MM.1S (cell line): ENCODE measurements around the gene DACT2.

Source experiments
- DNase-seq: peaks from one replicate; pipeline ENCODE4 v3.0.0-alpha.2; 2015
- H2AFZ ChIP-seq: fragments of 300-600 bp; sonication (generic); 2 replicates; pipeline ENCODE4 v1.6.0; 2016; ENCODE audit warnings: antibody characterized with exemption, low read length
- H3F3A ChIP-seq: fragments of 300-600 bp; sonication (generic); 2 replicates; pipeline ENCODE4 v1.6.1; 2016; ENCODE audit warnings: mild to moderate bottlenecking, antibody characterized with exemption, low read length, moderate library complexity, mixed read lengths; ENCODE audit not compliant: insufficient read depth
- H3K27ac ChIP-seq: fragments of 300-600 bp; sonication (generic); 2 replicates; pipeline ENCODE4 v1.5.1; 2016; ENCODE audit warnings: mild to moderate bottlenecking, low read length
- H3K27me3 ChIP-seq: fragments of 300-600 bp; sonication (generic); replicated peaks from 2 replicates; pipeline ENCODE4 v1.6.0; 2016; ENCODE audit warnings: low read length; ENCODE audit not compliant: insufficient read depth
- H3K36me3 ChIP-seq: fragments of 300-600 bp; sonication (generic); replicated peaks from 2 replicates; pipeline ENCODE4 v1.6.1; 2016; ENCODE audit warnings: mild to moderate bottlenecking, low read length, mixed read lengths; ENCODE audit not compliant: insufficient read depth
- H3K4me1 ChIP-seq: fragments of 300-600 bp; sonication (generic); 2 replicates; pipeline ENCODE4 v1.6.1; 2016; ENCODE audit warnings: low read length, mixed read lengths
- H3K4me2 ChIP-seq: fragments of 300-600 bp; sonication (generic); 2 replicates; pipeline ENCODE4 v1.6.0; 2016; ENCODE audit warnings: low read depth, low read length
- H3K4me3 ChIP-seq: fragments of 300-600 bp; sonication (generic); 2 replicates; pipeline ENCODE4 v1.5.1; 2016; ENCODE audit warnings: low read length, mixed read lengths
- H3K79me2 ChIP-seq: fragments of 300-600 bp; sonication (generic); 2 replicates; pipeline ENCODE4 v1.6.1; 2016; ENCODE audit warnings: mixed run types, low read length, mixed read lengths
- H3K9ac ChIP-seq: fragments of 300-600 bp; sonication (generic); 2 replicates; pipeline ENCODE4 v1.6.1; 2016; ENCODE audit warnings: low read length, mixed read lengths
- H3K9me2 ChIP-seq: fragments of 300-600 bp; sonication (generic); replicated peaks from 2 replicates; pipeline ENCODE4 v1.6.1; 2016; ENCODE audit warnings: mild to moderate bottlenecking, low read length, mixed read lengths; ENCODE audit not compliant: insufficient read depth
- H3K9me3 ChIP-seq: fragments of 300-600 bp; sonication (generic); replicated peaks from 2 replicates; pipeline ENCODE4 v1.6.1; 2016; ENCODE audit warnings: mild to moderate bottlenecking, low read length, mixed read lengths; ENCODE audit not compliant: insufficient read depth
- H4K20me1 ChIP-seq: fragments of 300-600 bp; sonication (generic); 2 replicates; pipeline ENCODE4 v1.6.1; 2016; ENCODE audit warnings: mild to moderate bottlenecking, low read length, moderate library complexity, mixed read lengths; ENCODE audit not compliant: insufficient read depth
- CTCF ChIP-seq: fragments of 300-600 bp; sonication (generic); IDR thresholded peaks from 2 replicates; pipeline ENCODE4 v1.5.1; 2016; ENCODE audit warnings: antibody characterized with exemption, low read length, mixed read lengths
- EZH2 ChIP-seq: fragments of 300-600 bp; sonication (generic); optimal IDR thresholded peaks from 2 replicates; pipeline ENCODE3; 2017; ENCODE audit warnings: low read depth, mild to moderate bottlenecking, antibody characterized with exemption, low read length, mixed read lengths
- EZH2phosphoT487 ChIP-seq: fragments of 300-600 bp; sonication (generic); IDR thresholded peaks from 2 replicates; pipeline ENCODE4 v1.6.1; 2018; ENCODE audit warnings: antibody characterized with exemption, low read length

The DACT2 gene

GRCh38 chr6:168315596-168315995 is 4.0 kb downstream of the DACT2 start:
- H3K27me3 ChIP-seq, result no peaks in the 10 kb centered on the region
- H2AFZ ChIP-seq, result no peak overlapping the region
- no peak overlapping the region for H3K4me2 ChIP-seq
- no peak for TF ChIP-seq EZH2
- no peak for TF ChIP-seq CTCF
- no peak for TF ChIP-seq EZH2phosphoT487
- no peaks in the 10 kb centered on the region for H3F3A ChIP-seq
- no peaks in the 10 kb centered on the region for H3K9me3 ChIP-seq
- no peaks in the 10 kb centered on the region for H3K9me2 ChIP-seq
- no peak overlapping the region for H3K27ac ChIP-seq
- H3K79me2 ChIP-seq, result no peaks in the 10 kb centered on the region
- H3K36me3 ChIP-seq, result no peaks in the 10 kb centered on the region
- H3K4me1 ChIP-seq, result no peaks in the 10 kb centered on the region
- no peaks in the 10 kb centered on the region for H4K20me1 ChIP-seq
- H3K4me3 ChIP-seq, result no peak overlapping the region
- no peak overlapping the region for H3K9ac ChIP-seq
- no peak for DNase-seq

GRCh38 chr6:168314948-168315347 is 4.6 kb downstream of the DACT2 start:
- no peaks in the 10 kb centered on the region for H3K4me1 ChIP-seq
- no peak for TF ChIP-seq CTCF
- no peak for TF ChIP-seq EZH2phosphoT487
- no peak for TF ChIP-seq EZH2
- no peaks in the 10 kb centered on the region for H3K27me3 ChIP-seq
- H3K4me2 ChIP-seq, result no peak overlapping the region
- H3K36me3 ChIP-seq, result no peaks in the 10 kb centered on the region
- no peak overlapping the region for H2AFZ ChIP-seq
- H3F3A ChIP-seq, result no peaks in the 10 kb centered on the region
- no peak overlapping the region for H3K4me3 ChIP-seq
- no peaks in the 10 kb centered on the region for H3K9me2 ChIP-seq
- no peaks in the 10 kb centered on the region for H3K79me2 ChIP-seq
- no peak overlapping the region for H3K27ac ChIP-seq
- H4K20me1 ChIP-seq, result no peaks in the 10 kb centered on the region
- no peaks in the 10 kb centered on the region for H3K9me3 ChIP-seq
- no peak overlapping the region for H3K9ac ChIP-seq
- no peak for DNase-seq

- Histone ChIP-seq H4K20me1 (no peaks in the 10 kb centered on the region), H3K9me2 (no peaks in the 10 kb centered on the region), H3F3A (no peaks in the 10 kb centered on the region), H3K27ac (no peak overlapping the region), H3K4me2 (no peak overlapping the region), H2AFZ (no peak overlapping the region), H3K79me2 (no peaks in the 10 kb centered on the region), H3K36me3 (no peaks in the 10 kb centered on the region), H3K9me3 (no peaks in the 10 kb centered on the region), H3K9ac (no peak overlapping the region), H3K4me3 (no peak overlapping the region), H3K27me3 (no peaks in the 10 kb centered on the region), H3K4me1 (no peaks in the 10 kb centered on the region)
- no peak for DNase-seq
- TF ChIP-seq EZH2phosphoT487, result no peak
- TF ChIP-seq EZH2, result no peak
- TF ChIP-seq CTCF, result no peak
Observed at GRCh38 chr6:168314021-168314420, 5.6 kb downstream of the DACT2 start.
